ENCODE measurements around the gene ARHGAP22. TPM values are rescaled to one million over a fixed set of nuclear protein-coding genes. Genes with fewer than 3 reads are reported as not detected.

ARHGAP22 gene
- polyA plus RNA-seq, 1 of the 3 experiments (the other 2 are of a cell fraction): 12.4 TPM

GRCh38 chr10:48439581-48440041, 165.3 kb downstream of the ARHGAP22 start:
- Histone ChIP-seq H3K4me1 (ENCODE audit: control insufficient read depth in 1 of 2, insufficient read depth in 2 of 2, low read depth in 1 of 2, low read length in 1 of 2) (peaks cover 4 to 6% of the 10 kb centered on the region in 2 experiments; a peak in 3 of 4 replicates), H3K36me3 (replicated peaks in 1 of 2; ENCODE audit: control insufficient read depth in 1 of 2, insufficient read depth in 2 of 2, low read length in 1 of 2) (peaks cover 17 to 34% of the 10 kb centered on the region in 2 experiments), H3K9ac (no peak overlapping the region), H3K79me2 (ENCODE audit: insufficient read depth) (no peaks in the 10 kb centered on the region), H3K9me2 (0 out of 2 replicates have a peak, but pooled peaks cover 4% of the 10 kb centered on the region), H3F3A (replicated peaks; ENCODE audit: insufficient read depth) (peaks cover 51% of the 10 kb centered on the region), H3K4me2 (no peak overlapping the region), H4K20me1 (ENCODE audit: insufficient read depth) (peaks cover 11% of the 10 kb centered on the region; the same call in 1 of the 2 replicates), H3K4me3 (ENCODE audit: low read depth in 2 of 2, low read length in 1 of 2) (no peak overlapping the region), H2AFZ (ENCODE audit: low read depth) (no peak overlapping the region), H3K27ac (ENCODE audit: low read depth in 2 of 2, low read length in 1 of 2) (peak overlapping the region in 1 of 2 experiments; percentile 22; a peak in 2 of 4 replicates), H3K27me3 (ENCODE audit: insufficient read depth) (no peaks in the 10 kb centered on the region), H3K9me3 (no peaks in the 10 kb centered on the region)
- no peak for DNase-seq
- WGBS (ENCODE audit: low lambda C conversion rate): 92% methylated on average over 10 of the region's 10 CpGs
- POLR2A ChIA-PET: no interaction called here
- CTCF ChIA-PET: interaction anchor here (1.0 to 4.9 kb wide), 4 partner anchors 30 to 217 kb away, joined by 3 to 16 read pairs (median 3); no protein-coding TSS in a partner anchor
- no peak for TF ChIP-seq FOSL2 (IDR thresholded peaks at IDR 0.05; ENCODE audit: borderline replicate concordance, low read depth)
- no peak for TF ChIP-seq RFX5 (IDR thresholded peaks at IDR 0.05; ENCODE audit: low read length)
- no peak for TF ChIP-seq TEAD4 (IDR thresholded peaks at IDR 0.05; ENCODE audit: borderline replicate concordance, insufficient read depth)

GRCh38 chr10:48439031-48439430, 165.8 kb downstream of the ARHGAP22 start:
- no peaks in the 10 kb centered on the region for H3K9me3 ChIP-seq
- peak overlapping the region in 1 of 2 experiments; percentile 25; a peak in 2 of 4 replicates for H3K27ac ChIP-seq (ENCODE audit: low read depth in 2 of 2, low read length in 1 of 2)
- DNase-seq: no peak
- H3K4me1 ChIP-seq (ENCODE audit: control insufficient read depth in 1 of 2, insufficient read depth in 2 of 2, low read depth in 1 of 2, low read length in 1 of 2): peaks cover under 1 to 4% of the 10 kb centered on the region in 2 experiments; a peak in 3 of 4 replicates
- H3K9ac ChIP-seq: no peak overlapping the region
- H3K27me3 ChIP-seq (ENCODE audit: insufficient read depth): no peaks in the 10 kb centered on the region
- H3K4me3 ChIP-seq (ENCODE audit: low read depth in 2 of 2, low read length in 1 of 2): no peak overlapping the region
- 77% methylated on average over 2 of the region's 2 CpGs for WGBS (ENCODE audit: low lambda C conversion rate)
- ChIA-PET POLR2A (no interaction called here), CTCF (interaction anchor here (1.0 to 4.9 kb wide), 4 partner anchors 30 to 217 kb away, joined by 3 to 16 read pairs (median 3); no protein-coding TSS in a partner anchor)
- H3K9me2 ChIP-seq: 0 out of 2 replicates have a peak, but pooled peaks cover 4% of the 10 kb centered on the region
- H2AFZ ChIP-seq (ENCODE audit: low read depth): no peak overlapping the region; the same call in 1 of the 2 replicates
- peaks cover 45% of the 10 kb centered on the region for H3F3A ChIP-seq (replicated peaks; ENCODE audit: insufficient read depth)
- H3K79me2 ChIP-seq (ENCODE audit: insufficient read depth): no peaks in the 10 kb centered on the region
- peaks cover 5% of the 10 kb centered on the region; the same call in 1 of the 2 replicates for H4K20me1 ChIP-seq (ENCODE audit: insufficient read depth)
- H3K36me3 ChIP-seq (replicated peaks in 1 of 2; ENCODE audit: control insufficient read depth in 1 of 2, insufficient read depth in 2 of 2, low read length in 1 of 2): peaks cover 21 to 39% of the 10 kb centered on the region in 2 experiments
- TF ChIP-seq CTCF (IDR thresholded peaks at IDR 0.05) (no peak), FOXJ3 (CRISPR knock-in tag; IDR thresholded peaks at IDR 0.05) (no peak), POLR2AphosphoS5 (IDR thresholded peaks at IDR 0.05; ENCODE audit: low read depth, low read length) (0 out of 2 replicates have a peak, but pooled peaks have one; percentile 36), GATA2 (CRISPR knock-in tag; IDR thresholded peaks at IDR 0.05) (no peak), PBX3 (IDR thresholded peaks at IDR 0.05) (0 out of 2 replicates have a peak, but pooled peaks have one; percentile 24), TEAD4 (IDR thresholded peaks at IDR 0.05; ENCODE audit: borderline replicate concordance, insufficient read depth) (0 out of 2 replicates have a peak, but pooled peaks have one; percentile 36), RXRA (IDR thresholded peaks at IDR 0.05; ENCODE audit: borderline replicate concordance, low read depth) (0 out of 2 replicates have a peak, but pooled peaks have one; percentile 7), JUND (IDR thresholded peaks at IDR 0.05) (peak; percentile 40; the same call in 1 of the 2 replicates), TCF12 (IDR thresholded peaks at IDR 0.05) (0 out of 2 replicates have a peak, but pooled peaks have one; percentile 26), REST (IDR thresholded peaks at IDR 0.05; ENCODE audit: low read depth, low read length) (no peak), CHD2 (IDR thresholded peaks at IDR 0.05; ENCODE audit: low read length, partially characterized antibody) (no peak), RCOR1 (IDR thresholded peaks at IDR 0.05; ENCODE audit: low read length) (no peak), EP300 (IDR thresholded peaks at IDR 0.05; ENCODE audit: borderline replicate concordance in 1 of 2, low read depth in 1 of 2, low read length in 1 of 2) (no peak), FOSL2 (IDR thresholded peaks at IDR 0.05; ENCODE audit: borderline replicate concordance, low read depth) (peak; percentile 25; the same call in 1 of the 2 replicates)
- H3K4me2 ChIP-seq: no peak overlapping the region
